ENCODE measurements around the gene SRSF4. TPM values are rescaled to one million over a fixed set of nuclear protein-coding genes. Genes with fewer than 3 reads are reported as not detected.
A peak's percentile ranks its signal among the peaks of the same experiment; 100 is the strongest.

Gene SRSF4
- total and polyA plus RNA-seq, 4 donors = 56.7 to 69.3 (median 67.7) TPM

DNA sequence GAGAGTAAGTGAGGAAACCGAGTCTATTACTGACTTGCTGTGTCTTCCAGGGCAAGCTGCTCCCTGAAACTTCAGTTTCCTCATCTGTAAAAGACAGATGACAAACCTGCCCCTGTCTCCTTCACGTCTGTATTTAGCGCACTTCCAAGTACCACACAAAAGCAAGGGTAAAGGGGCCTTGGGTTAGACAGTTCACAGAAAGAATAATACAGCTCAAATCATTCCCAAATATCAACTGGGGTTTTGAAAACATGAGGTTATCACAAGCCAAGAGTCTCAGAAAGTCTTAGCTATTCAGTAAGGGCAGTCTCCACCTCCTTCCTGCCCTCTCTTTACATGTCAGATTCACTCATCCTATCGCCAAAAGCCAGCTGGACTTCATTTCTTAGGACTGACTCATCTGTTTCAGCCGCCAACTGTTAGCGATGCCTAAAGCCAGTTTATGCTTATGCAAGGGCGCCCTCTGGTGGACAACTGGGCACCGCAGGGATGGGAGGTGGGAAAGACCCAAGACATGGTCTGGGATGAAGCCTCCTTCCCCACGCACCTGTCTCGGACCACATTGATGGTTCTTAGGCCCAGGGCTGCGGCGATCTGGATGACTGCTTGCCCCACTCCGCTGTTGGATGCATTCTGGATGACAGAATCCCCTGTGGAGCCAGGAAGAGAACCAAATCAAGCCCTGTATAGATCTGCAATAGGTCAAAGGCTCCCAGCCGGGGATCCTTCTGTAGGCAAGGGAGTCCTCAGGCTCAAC lies 21.1 kb upstream of the SRSF4 start:
- Histone ChIP-seq H3K9ac (ENCODE audit: insufficient read depth in 1 of 2, low read length in 2 of 2) (peak overlapping the region in 1 of 2 donors; percentile 71), H3K36me3 (ENCODE audit: control insufficient read depth in 4 of 4, insufficient read depth in 4 of 4, low read length in 4 of 4) (peaks cover 7 to 23% (median 17%) of the 10 kb centered on the region in 4 donors), H3K4me1 (ENCODE audit: control insufficient read depth in 5 of 5, insufficient read depth in 5 of 5, low read length in 5 of 5) (peaks cover 2 to 16% (median 12%) of the 10 kb centered on the region in 5 donors), H3K27ac (ENCODE audit: low read depth in 1 of 2, low read length in 1 of 2) (peak overlapping the region; percentile 80 to 81), H3K4me3 (no peak overlapping the region), H3K9me3 (ENCODE audit: control insufficient read depth in 4 of 4, insufficient read depth in 3 of 4, low read length in 3 of 4) (no peaks in the 10 kb centered on the region), H3K27me3 (ENCODE audit: control insufficient read depth in 3 of 3, insufficient read depth in 3 of 3, low read length in 2 of 3) (no peaks in the 10 kb centered on the region)
- 24 to 36% methylated on average over 14 of the region's 14 CpGs for WGBS, 2 donors
- DNase-seq (peak; percentile 95 to 99 (median 98)), ATAC-seq (ENCODE audit: insufficient read depth, low FRiP score) (peak; percentile 88)
- TF ChIP-seq, protein P1, sequence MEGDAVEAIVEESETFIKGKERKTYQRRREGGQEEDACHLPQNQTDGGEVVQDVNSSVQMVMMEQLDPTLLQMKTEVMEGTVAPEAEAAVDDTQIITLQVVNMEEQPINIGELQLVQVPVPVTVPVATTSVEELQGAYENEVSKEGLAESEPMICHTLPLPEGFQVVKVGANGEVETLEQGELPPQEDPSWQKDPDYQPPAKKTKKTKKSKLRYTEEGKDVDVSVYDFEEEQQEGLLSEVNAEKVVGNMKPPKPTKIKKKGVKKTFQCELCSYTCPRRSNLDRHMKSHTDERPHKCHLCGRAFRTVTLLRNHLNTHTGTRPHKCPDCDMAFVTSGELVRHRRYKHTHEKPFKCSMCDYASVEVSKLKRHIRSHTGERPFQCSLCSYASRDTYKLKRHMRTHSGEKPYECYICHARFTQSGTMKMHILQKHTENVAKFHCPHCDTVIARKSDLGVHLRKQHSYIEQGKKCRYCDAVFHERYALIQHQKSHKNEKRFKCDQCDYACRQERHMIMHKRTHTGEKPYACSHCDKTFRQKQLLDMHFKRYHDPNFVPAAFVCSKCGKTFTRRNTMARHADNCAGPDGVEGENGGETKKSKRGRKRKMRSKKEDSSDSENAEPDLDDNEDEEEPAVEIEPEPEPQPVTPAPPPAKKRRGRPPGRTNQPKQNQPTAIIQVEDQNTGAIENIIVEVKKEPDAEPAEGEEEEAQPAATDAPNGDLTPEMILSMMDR (IDR thresholded peaks at IDR 0.05; ENCODE audit: control extremely low read depth, extremely low read depth) = peak; percentile 98

DNA sequence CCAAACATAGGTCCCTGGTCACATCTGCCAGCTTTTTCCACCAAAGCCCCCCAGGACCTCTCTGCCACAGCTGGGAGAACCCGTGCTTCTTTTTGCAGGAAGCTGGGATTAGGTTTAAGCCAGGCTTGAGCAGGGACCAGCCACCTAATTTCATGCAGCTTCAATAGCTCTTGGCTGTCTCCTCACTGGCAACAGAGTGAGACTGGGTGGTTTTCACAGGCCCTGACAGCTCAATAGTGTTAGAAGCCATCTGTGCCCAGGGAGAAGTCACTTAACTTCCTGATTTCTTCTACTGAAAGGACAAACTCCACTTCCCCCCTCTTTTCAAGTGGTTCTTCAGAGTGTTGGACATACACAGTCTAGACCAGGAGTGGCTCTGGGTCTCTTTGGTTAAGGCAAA lies 20.4 kb upstream of the SRSF4 start:
- TF ChIP-seq, protein P1 (IDR thresholded peaks at IDR 0.05; ENCODE audit: control extremely low read depth, extremely low read depth) = no peak
- peak; percentile 23 for ATAC-seq (ENCODE audit: insufficient read depth, low FRiP score)

DNA sequence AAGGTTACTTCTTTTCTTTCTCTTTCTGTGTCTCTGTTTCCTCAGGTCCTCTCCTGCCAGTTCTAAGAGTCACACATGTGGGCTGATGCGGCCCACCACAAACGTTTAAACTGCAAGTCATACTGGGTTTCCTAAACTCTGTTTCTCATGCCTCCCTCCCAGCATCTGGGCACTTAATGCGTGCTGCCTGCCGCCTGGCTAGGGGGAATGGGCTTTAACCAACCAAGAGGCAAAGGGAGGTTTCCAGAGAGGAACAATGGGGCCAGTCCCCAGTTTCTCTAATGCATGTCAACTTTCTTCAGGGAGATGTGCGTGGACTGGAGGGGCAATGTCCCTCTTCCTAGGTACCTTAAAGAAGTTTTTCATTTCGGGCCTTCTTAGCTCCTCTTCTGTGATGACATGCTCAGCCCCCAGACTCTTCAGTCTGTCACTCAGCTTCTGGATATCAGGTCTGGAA lies 19.9 kb upstream of the SRSF4 start:
- Histone ChIP-seq H3K27ac (ENCODE audit: low read depth in 1 of 2, low read length in 1 of 2) (peak overlapping the region in 1 of 2 donors; percentile 80), H3K4me3 (no peak overlapping the region), H3K36me3 (ENCODE audit: control insufficient read depth in 4 of 4, insufficient read depth in 4 of 4, low read length in 4 of 4) (peaks cover 7 to 22% (median 19%) of the 10 kb centered on the region in 4 donors), H3K9me3 (ENCODE audit: control insufficient read depth in 4 of 4, insufficient read depth in 3 of 4, low read length in 3 of 4) (no peaks in the 10 kb centered on the region), H3K4me1 (ENCODE audit: control insufficient read depth in 5 of 5, insufficient read depth in 5 of 5, low read length in 5 of 5) (peaks cover 2 to 16% (median 12%) of the 10 kb centered on the region in 5 donors), H3K9ac (ENCODE audit: insufficient read depth in 1 of 2, low read length in 2 of 2) (no peak overlapping the region), H3K27me3 (ENCODE audit: control insufficient read depth in 3 of 3, insufficient read depth in 3 of 3, low read length in 2 of 3) (no peaks in the 10 kb centered on the region)
- ATAC-seq (ENCODE audit: insufficient read depth, low FRiP score) (no peak), DNase-seq (no peak)
- TF ChIP-seq, protein P1 (IDR thresholded peaks at IDR 0.05; ENCODE audit: control extremely low read depth, extremely low read depth) = no peak
- WGBS, 2 donors = 65 to 82% methylated on average over 6 of the region's 6 CpGs

More for the DNA sequence above, 20.4 kb upstream of the SRSF4 start:
- H3K4me3 ChIP-seq = no peak overlapping the region
- peaks cover 7 to 23% (median 18%) of the 10 kb centered on the region in 4 donors for H3K36me3 ChIP-seq (ENCODE audit: control insufficient read depth in 4 of 4, insufficient read depth in 4 of 4, low read length in 4 of 4)
- H3K27me3 ChIP-seq (ENCODE audit: control insufficient read depth in 3 of 3, insufficient read depth in 3 of 3, low read length in 2 of 3) = no peaks in the 10 kb centered on the region
- DNase-seq = peak; percentile 66 to 85 (median 82)
- H3K4me1 ChIP-seq (ENCODE audit: control insufficient read depth in 5 of 5, insufficient read depth in 5 of 5, low read length in 5 of 5) = peaks cover 2 to 16% (median 12%) of the 10 kb centered on the region in 5 donors
- peak overlapping the region; percentile 80 to 81 for H3K27ac ChIP-seq (ENCODE audit: low read depth in 1 of 2, low read length in 1 of 2)
- WGBS, 2 donors = 54 to 77% methylated on average over 1 of the region's 1 CpG
- peak overlapping the region in 1 of 2 donors; percentile 71 for H3K9ac ChIP-seq (ENCODE audit: insufficient read depth in 1 of 2, low read length in 2 of 2)
- no peaks in the 10 kb centered on the region for H3K9me3 ChIP-seq (ENCODE audit: control insufficient read depth in 4 of 4, insufficient read depth in 3 of 4, low read length in 3 of 4)
